Hepatocyte (in vitro differentiated cells): Measurements from ENCODE around the gene APOC1.

Source experiments
- EZH2 ChIP-seq: fragments of 200-600 bp; sonication (generic); IDR thresholded peaks from 2 replicates; pipeline ENCODE4 v1.6.1; 2016; ENCODE audit warnings: antibody characterized with exemption, mild to moderate bottlenecking, borderline replicate concordance
- TF ChIP-seq, protein P1 (sequence below): fragments of 200-600 bp; sonication (generic); IDR thresholded peaks from 2 replicates; pipeline ENCODE4 v1.5.1; 2016; ENCODE audit warnings: antibody characterized with exemption, mild to moderate bottlenecking; ENCODE audit not compliant: poor library complexity

DNA sequence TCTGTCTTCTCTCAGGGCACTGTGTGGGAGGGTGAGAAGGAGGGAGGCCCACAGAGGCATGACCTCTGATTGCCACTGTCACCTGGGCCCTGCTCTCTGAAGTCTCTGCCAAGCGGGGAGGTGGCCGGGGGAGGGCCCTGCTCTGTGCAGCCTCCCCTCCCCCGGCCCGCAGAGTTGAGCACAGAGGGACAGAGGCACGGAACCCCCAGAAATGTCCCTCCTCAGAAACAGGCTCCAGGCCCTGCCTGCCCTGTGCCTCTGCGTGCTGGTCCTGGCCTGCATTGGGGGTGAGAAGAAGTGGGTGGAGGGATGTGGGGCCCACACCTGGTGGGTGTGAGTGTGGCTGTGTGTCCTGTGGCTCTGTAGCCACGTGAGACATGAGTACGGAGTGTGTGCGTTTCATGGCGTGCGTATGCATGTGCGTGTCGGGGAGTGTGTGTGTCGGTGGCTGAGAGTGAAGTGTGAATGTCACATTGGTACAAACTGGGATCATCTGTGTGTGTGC, 27.7 kb downstream of the APOC1 start, which contains the start of gene APOC4:
- TF ChIP-seq, protein P1, sequence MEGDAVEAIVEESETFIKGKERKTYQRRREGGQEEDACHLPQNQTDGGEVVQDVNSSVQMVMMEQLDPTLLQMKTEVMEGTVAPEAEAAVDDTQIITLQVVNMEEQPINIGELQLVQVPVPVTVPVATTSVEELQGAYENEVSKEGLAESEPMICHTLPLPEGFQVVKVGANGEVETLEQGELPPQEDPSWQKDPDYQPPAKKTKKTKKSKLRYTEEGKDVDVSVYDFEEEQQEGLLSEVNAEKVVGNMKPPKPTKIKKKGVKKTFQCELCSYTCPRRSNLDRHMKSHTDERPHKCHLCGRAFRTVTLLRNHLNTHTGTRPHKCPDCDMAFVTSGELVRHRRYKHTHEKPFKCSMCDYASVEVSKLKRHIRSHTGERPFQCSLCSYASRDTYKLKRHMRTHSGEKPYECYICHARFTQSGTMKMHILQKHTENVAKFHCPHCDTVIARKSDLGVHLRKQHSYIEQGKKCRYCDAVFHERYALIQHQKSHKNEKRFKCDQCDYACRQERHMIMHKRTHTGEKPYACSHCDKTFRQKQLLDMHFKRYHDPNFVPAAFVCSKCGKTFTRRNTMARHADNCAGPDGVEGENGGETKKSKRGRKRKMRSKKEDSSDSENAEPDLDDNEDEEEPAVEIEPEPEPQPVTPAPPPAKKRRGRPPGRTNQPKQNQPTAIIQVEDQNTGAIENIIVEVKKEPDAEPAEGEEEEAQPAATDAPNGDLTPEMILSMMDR = no peak
- TF ChIP-seq EZH2 = no peak
